Ovary (tissue), 9 donors: ENCODE results near the gene TTC32. TPM values are rescaled to one million over a fixed set of nuclear protein-coding genes. Genes with fewer than 3 reads are reported as not detected.

ENCODE experiments used
- DNase-seq, 5 donors: peaks; one replicate each; pipeline ENCODE4 v3.0.0-alpha.2; 2019 to 2020
- H3K27ac ChIP-seq, 2 donors: fragments of 200-600 bp; one replicate each; pipeline versions ENCODE4 v1.5.1 to v1.8.0; 2019 to 2022
- H3K27me3 ChIP-seq: fragments of 200-600 bp; one replicate; pipeline ENCODE4 v1.8.0; 2022
- H3K36me3 ChIP-seq: fragments of 200-600 bp; sonication (generic); one replicate; pipeline ENCODE4 v1.5.1; 2019
- H3K4me1 ChIP-seq: one replicate; pipeline ENCODE4 v1.8.1; 2013; ENCODE audit warnings: mild to moderate bottlenecking, moderate library complexity; ENCODE audit not compliant: insufficient read depth
- H3K4me3 ChIP-seq: fragments of 200-600 bp; sonication (generic); one replicate; pipeline ENCODE4 v1.5.1; 2017
- H3K9me3 ChIP-seq, 2 donors: fragments of 200-600 bp in 1 of 2; sonication (generic) in 1 of 2; one replicate each; pipeline versions ENCODE4 v1.5.1 to v1.8.1; 2013 to 2019; ENCODE audit warnings: mild to moderate bottlenecking in 1 of 2, moderate library complexity in 1 of 2
- CTCF ChIP-seq, 3 donors: fragments of 450-650 bp in 2 of 3; fragments of 200-600 bp in 1 of 3; IDR thresholded peaks; one replicate each; pipeline versions ENCODE4 v1.5.1 to v1.8.0; 2016 to 2022; ENCODE audit warnings: antibody characterized with exemption in 3 of 3, mild to moderate bottlenecking in 1 of 3
- EP300 ChIP-seq: sonication (generic); formaldehyde crosslinking; IDR thresholded peaks from one replicate; pipeline ENCODE4 v1.6.1; 2017; ENCODE audit warnings: antibody characterized with exemption
- POLR2A ChIP-seq: fragments of 450-650 bp; IDR thresholded peaks from one replicate; pipeline ENCODE4 v1.6.1; 2017; ENCODE audit warnings: antibody characterized with exemption, mild to moderate bottlenecking, moderate library complexity
- WGBS, 3 donors: extraction: QIAGEN DNeasy Blood & Tissue Kit in 1 of 3; methylation state at CpG; one replicate each; pipeline versions ENCODE4 v1.1.5 to v1.1.7; 2013 to 2017; 5-methylcytosine and 5-hydroxymethylcytosine counted together
- intact Hi-C, 4 donors: fragments of 100-400 bp; cut with DNase I; formaldehyde crosslinking; loops; one replicate each; pipeline versions ENCODE4 v1.11.0 to v1.15.1; 2022 to 2023
- polyA plus RNA-seq, 2 donors: library from polyadenylated mRNA; stranded (reverse); fragments of 200-250 nt in 1 of 2; fragments of 350-450 nt in 1 of 2; fragmentation: Illumina TruSeq in 1 of 2; extraction: RNeasy Lipid Tissue Mini Kit (QIAGEN cat#74804) in 1 of 2; gene quantifications; one replicate each; pipeline ENCODE4 v1.2.3, GENCODE V29; 2013 to 2014
- total RNA-seq, 7 donors: library from RNA; depleted of rRNA in 2 of 7; stranded (reverse); fragments of >200 nt in 2 of 7; fragmentation: NEBNext Ultra II Directional in 3 of 7; extraction: Animal tissue kit (Norgen Biotek cat#: 25700) in 3 of 7; gene quantifications; one replicate each; pipeline versions ENCODE4 v1.1.0 to v1.2.4, GENCODE V29; 2016 to 2023
- donor health status: DM: no; HTN: no; CAD: no; lungs with moderate emphysema.
- donor health status: DM: no; HTN: no; CAD: no.
- donor health status: Bipolar disorder and iron deficiency.
- donor health status: DM: yes; HTN: yes; CAD: no.
- donor health status: DM: no; HTN: no; CAD: no.
- donor health status: DM: yes; HTN: yes; CAD: no.

TTC32 gene
- total and polyA plus RNA-seq, 9 donors = 9.6 to 30.1 (median 16.8) TPM

- no peaks in the 10 kb centered on the region for H3K4me1 ChIP-seq
- intact Hi-C loops = no loop called here
Observed at GRCh38 chr2:19916385-19916950, 14.7 kb upstream of the TTC32 start.

GRCh38 chr2:19914266-19914975, 12.6 kb upstream of the TTC32 start:
- no peak for DNase-seq
- no peaks in the 10 kb centered on the region for H3K4me1 ChIP-seq
- no peak overlapping the region for H3K4me3 ChIP-seq
- 70 to 91% (median 73%) methylated on average over 1 of the region's 1 CpG for WGBS, 3 donors
- intact Hi-C loops = no loop called here
- TF ChIP-seq CTCF (IDR thresholded peaks at IDR 0.05) (no peak), POLR2A (no peak), EP300 (no peak)
- H3K27me3 ChIP-seq = no peaks in the 10 kb centered on the region
- H3K27ac ChIP-seq = no peak overlapping the region
- H3K36me3 ChIP-seq = no peaks in the 10 kb centered on the region
- no peaks in the 10 kb centered on the region for H3K9me3 ChIP-seq

More at GRCh38 chr2:19916385-19916950, 14.7 kb upstream of the TTC32 start:
- TF ChIP-seq EP300 (no peak), POLR2A (no peak), CTCF (IDR thresholded peaks at IDR 0.05) (no peak)
- H3K36me3 ChIP-seq = no peaks in the 10 kb centered on the region
- no peaks in the 10 kb centered on the region for H3K27me3 ChIP-seq
- WGBS, 3 donors = 80 to 84% (median 82%) methylated on average over 3 to 6 of the region's 6 CpGs
- DNase-seq = no peak
- H3K9me3 ChIP-seq = no peaks in the 10 kb centered on the region
- H3K4me3 ChIP-seq = no peak overlapping the region
- no peak overlapping the region for H3K27ac ChIP-seq

- no peaks in the 10 kb centered on the region for H3K9me3 ChIP-seq
- no peaks in the 10 kb centered on the region for H3K27me3 ChIP-seq
- no peak overlapping the region for H3K4me3 ChIP-seq
- TF ChIP-seq POLR2A = no peak
- no peak for TF ChIP-seq CTCF (IDR thresholded peaks at IDR 0.05)
- no peak for TF ChIP-seq EP300
- DNase-seq = no peak
- intact Hi-C loops = no loop called here
- no peaks in the 10 kb centered on the region for H3K36me3 ChIP-seq
- H3K4me1 ChIP-seq = no peaks in the 10 kb centered on the region
- no peak overlapping the region for H3K27ac ChIP-seq
- 95 to 97% (median 96%) methylated on average over 9 of the region's 9 CpGs for WGBS, 3 donors
Observed at GRCh38 chr2:19911808-19912509, 10.2 kb upstream of the TTC32 start.

GRCh38 chr2:19902216-19902740, 495 bp upstream of the TTC32 start:
- no peak for TF ChIP-seq POLR2A
- TF ChIP-seq EP300 = no peak
- TF ChIP-seq CTCF (IDR thresholded peaks at IDR 0.05) = no peak
- H3K4me3 ChIP-seq = peak overlapping the region; percentile 93
- intact Hi-C loops = no loop called here
- peaks cover 13% of the 10 kb centered on the region for H3K4me1 ChIP-seq
- WGBS, 3 donors = 0 to 1% (median 0%) methylated on average over 21 of the region's 21 CpGs
- peak overlapping the region; percentile 84 to 89 for H3K27ac ChIP-seq
- no peak for DNase-seq
- no peaks in the 10 kb centered on the region for H3K36me3 ChIP-seq
- no peaks in the 10 kb centered on the region for H3K9me3 ChIP-seq
- no peaks in the 10 kb centered on the region for H3K27me3 ChIP-seq
